HL-60 (cell line): ENCODE data around the gene PTPN9.

Experiments used
- CTCF ChIP-seq: IDR thresholded peaks from one replicate; pipeline ENCODE4 v1.5.1; 2011; ENCODE audit warnings: low read length, control low read depth, inconsistent platforms; ENCODE audit not compliant: insufficient read depth
- GABPA ChIP-seq: IDR thresholded peaks from 2 replicates; pipeline ENCODE4 v1.6.1; 2012; ENCODE audit warnings: low read depth
- POLR2AphosphoS5 ChIP-seq: IDR thresholded peaks from 2 replicates; pipeline ENCODE4 v1.6.1; 2012; ENCODE audit warnings: low read depth
- REST ChIP-seq: IDR thresholded peaks from 2 replicates; pipeline ENCODE4 v1.6.1; 2012; ENCODE audit warnings: low read depth; ENCODE audit not compliant: insufficient replicate concordance

- TF ChIP-seq CTCF (no peak), GABPA (no peak), POLR2AphosphoS5 (no peak), REST (no peak)
These were observed 141.4 kb downstream of the PTPN9 start for GRCh38 chr15:75437721-75438120.
